Measurements from ENCODE around the gene RBM26.
"Not testable (repeated sequence)": the region's sequence is repeated elsewhere in the genome, so short reads cannot be mapped to it uniquely, and the experiment has no call there.

The RBM26 gene

DNA sequence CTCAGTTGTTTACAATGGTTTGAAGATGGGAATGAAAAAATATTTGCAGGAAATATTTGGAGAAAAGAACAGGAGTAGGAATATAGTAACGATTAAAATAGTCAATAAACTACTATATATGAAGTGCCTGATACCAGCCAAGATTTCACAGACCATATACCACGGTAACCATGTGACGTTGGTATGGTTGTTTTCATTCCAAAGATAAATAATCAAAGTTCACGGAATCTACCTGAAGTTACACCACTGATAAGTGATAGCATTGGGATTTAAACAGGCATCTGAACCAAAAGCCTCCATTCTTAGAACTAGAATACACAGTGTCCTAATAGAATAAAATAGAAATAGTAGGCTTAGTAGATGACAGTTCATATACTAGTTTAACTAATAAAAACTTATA lies 123.5 kb downstream of the RBM26 start:
- peaks cover 3% of the 10 kb centered on the region for H3K4me1 ChIP-seq (ENCODE audit: insufficient read depth, poor library complexity, severe bottlenecking)
- TF ChIP-seq, protein P1, sequence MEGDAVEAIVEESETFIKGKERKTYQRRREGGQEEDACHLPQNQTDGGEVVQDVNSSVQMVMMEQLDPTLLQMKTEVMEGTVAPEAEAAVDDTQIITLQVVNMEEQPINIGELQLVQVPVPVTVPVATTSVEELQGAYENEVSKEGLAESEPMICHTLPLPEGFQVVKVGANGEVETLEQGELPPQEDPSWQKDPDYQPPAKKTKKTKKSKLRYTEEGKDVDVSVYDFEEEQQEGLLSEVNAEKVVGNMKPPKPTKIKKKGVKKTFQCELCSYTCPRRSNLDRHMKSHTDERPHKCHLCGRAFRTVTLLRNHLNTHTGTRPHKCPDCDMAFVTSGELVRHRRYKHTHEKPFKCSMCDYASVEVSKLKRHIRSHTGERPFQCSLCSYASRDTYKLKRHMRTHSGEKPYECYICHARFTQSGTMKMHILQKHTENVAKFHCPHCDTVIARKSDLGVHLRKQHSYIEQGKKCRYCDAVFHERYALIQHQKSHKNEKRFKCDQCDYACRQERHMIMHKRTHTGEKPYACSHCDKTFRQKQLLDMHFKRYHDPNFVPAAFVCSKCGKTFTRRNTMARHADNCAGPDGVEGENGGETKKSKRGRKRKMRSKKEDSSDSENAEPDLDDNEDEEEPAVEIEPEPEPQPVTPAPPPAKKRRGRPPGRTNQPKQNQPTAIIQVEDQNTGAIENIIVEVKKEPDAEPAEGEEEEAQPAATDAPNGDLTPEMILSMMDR (IDR thresholded peaks at IDR 0.05; ENCODE audit: poor library complexity, severe bottlenecking), result no peak
- no peak overlapping the region for H3K27ac ChIP-seq (ENCODE audit: poor library complexity, severe bottlenecking)
- no peaks in the 10 kb centered on the region for H3K27me3 ChIP-seq (ENCODE audit: insufficient read depth, poor library complexity, severe bottlenecking)
- H3K9me3 ChIP-seq (ENCODE audit: severe bottlenecking), result no peaks in the 10 kb centered on the region
- ATAC-seq (ENCODE audit: low read depth), result no peak
- DNase-seq (ENCODE audit: low spot score), result no peak
- no peak overlapping the region for H3K4me3 ChIP-seq (ENCODE audit: severe bottlenecking)
- no peaks in the 10 kb centered on the region for H3K36me3 ChIP-seq (ENCODE audit: low read depth)

DNA sequence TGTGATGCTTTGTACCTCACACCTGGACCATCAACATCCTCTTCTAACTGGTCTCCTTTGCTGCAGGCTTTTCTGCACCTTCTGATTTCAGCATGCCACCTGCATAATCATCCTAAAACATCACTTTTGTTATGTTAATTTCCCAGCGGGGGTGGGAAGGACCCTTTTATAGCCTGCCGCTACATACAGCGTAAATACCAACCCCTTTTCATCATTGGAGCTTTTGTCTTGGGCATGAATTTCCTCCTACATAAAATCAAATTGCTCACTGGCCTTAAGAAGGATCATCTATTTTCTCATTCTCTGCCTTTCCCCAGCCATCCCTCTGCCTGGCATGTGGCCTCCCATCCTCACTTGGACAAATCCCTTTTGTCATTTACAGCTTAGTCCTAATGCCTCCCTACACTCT lies 124.7 kb downstream of the RBM26 start:
- Histone ChIP-seq H3K9me3 (ENCODE audit: severe bottlenecking) (no peaks in the 10 kb centered on the region), H3K4me3 (ENCODE audit: severe bottlenecking) (no peak overlapping the region), H3K36me3 (ENCODE audit: low read depth) (no peaks in the 10 kb centered on the region), H3K4me1 (ENCODE audit: insufficient read depth, poor library complexity, severe bottlenecking) (peaks cover 3% of the 10 kb centered on the region), H3K27ac (ENCODE audit: poor library complexity, severe bottlenecking) (no peak overlapping the region), H3K27me3 (ENCODE audit: insufficient read depth, poor library complexity, severe bottlenecking) (no peaks in the 10 kb centered on the region)
- no peak for DNase-seq (ENCODE audit: low spot score)
- ATAC-seq (ENCODE audit: low read depth), result no peak
- TF ChIP-seq, protein P1 (IDR thresholded peaks at IDR 0.05; ENCODE audit: poor library complexity, severe bottlenecking), result no peak

DNA sequence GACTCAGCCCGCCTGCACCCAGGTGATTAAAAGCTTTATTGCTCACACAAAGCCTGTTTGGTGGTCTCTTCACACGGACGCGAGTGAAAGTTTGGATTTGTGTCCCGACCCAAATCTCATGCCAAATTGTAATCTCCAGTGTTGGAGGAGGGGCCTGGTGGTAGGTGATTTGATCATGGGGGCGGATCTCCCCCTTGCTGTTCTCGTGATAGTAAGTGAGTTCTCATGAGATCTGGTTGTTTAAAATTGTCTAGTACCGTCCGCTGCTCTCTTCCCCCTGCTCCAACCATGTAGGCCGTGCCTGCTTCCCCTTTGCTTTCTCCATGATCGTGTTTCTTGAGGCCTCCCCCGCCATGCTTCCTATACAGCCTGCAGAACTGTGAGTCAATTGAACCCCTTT lies 126.3 kb downstream of the RBM26 start:
- ATAC-seq (ENCODE audit: low read depth), result not testable (repeated sequence)

GRCh38 chr13:79273045-79273444 lies 133.0 kb downstream of the RBM26 start:
- no peak for DNase-seq (ENCODE audit: low spot score)
- TF ChIP-seq, protein P1 (IDR thresholded peaks at IDR 0.05; ENCODE audit: poor library complexity, severe bottlenecking), result no peak

More for the DNA sequence above, 126.3 kb downstream of the RBM26 start:
- H3K36me3 ChIP-seq (ENCODE audit: low read depth); H3K27me3 ChIP-seq (ENCODE audit: insufficient read depth, poor library complexity, severe bottlenecking); H3K4me3 ChIP-seq (ENCODE audit: severe bottlenecking); H3K9me3 ChIP-seq (ENCODE audit: severe bottlenecking); H3K27ac ChIP-seq (ENCODE audit: poor library complexity, severe bottlenecking); H3K4me1 ChIP-seq (ENCODE audit: insufficient read depth, poor library complexity, severe bottlenecking); DNase-seq (ENCODE audit: low spot score): not testable (repeated sequence)

DNA sequence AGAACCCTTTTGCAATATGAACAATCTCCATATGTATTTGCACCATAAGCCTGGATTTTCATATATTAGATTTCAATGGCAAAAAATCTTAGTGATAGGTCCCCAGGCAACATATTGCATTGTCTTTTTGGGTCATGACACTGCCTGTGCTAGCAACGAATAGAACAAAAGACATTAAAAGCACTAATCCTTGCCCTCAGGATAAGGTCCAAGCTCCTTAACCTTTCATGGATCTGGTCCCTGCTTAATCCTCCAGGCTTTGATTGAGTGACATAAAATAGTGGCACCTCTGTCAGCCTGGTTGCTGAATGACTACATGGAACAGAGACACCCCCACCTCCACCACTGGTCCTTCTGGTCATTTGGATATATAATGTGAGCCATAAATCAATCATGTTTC lies 134.4 kb downstream of the RBM26 start:
- Histone ChIP-seq H3K4me1 (ENCODE audit: insufficient read depth, poor library complexity, severe bottlenecking) (no peaks in the 10 kb centered on the region), H3K36me3 (ENCODE audit: low read depth) (no peaks in the 10 kb centered on the region), H3K4me3 (ENCODE audit: severe bottlenecking) (no peak overlapping the region), H3K27me3 (ENCODE audit: insufficient read depth, poor library complexity, severe bottlenecking) (no peaks in the 10 kb centered on the region), H3K27ac (ENCODE audit: poor library complexity, severe bottlenecking) (no peak overlapping the region), H3K9me3 (ENCODE audit: severe bottlenecking) (no peaks in the 10 kb centered on the region)
- no peak for DNase-seq (ENCODE audit: low spot score)
- ATAC-seq (ENCODE audit: low read depth), result no peak
- TF ChIP-seq, protein P1 (IDR thresholded peaks at IDR 0.05; ENCODE audit: poor library complexity, severe bottlenecking), result no peak

More at GRCh38 chr13:79273045-79273444, 133.0 kb downstream of the RBM26 start:
- ATAC-seq (ENCODE audit: low read depth), result no peak
- H3K36me3 ChIP-seq (ENCODE audit: low read depth), result no peaks in the 10 kb centered on the region
- no peak overlapping the region for H3K4me3 ChIP-seq (ENCODE audit: severe bottlenecking)
- H3K9me3 ChIP-seq (ENCODE audit: severe bottlenecking), result no peaks in the 10 kb centered on the region
- no peaks in the 10 kb centered on the region for H3K27me3 ChIP-seq (ENCODE audit: insufficient read depth, poor library complexity, severe bottlenecking)
- no peaks in the 10 kb centered on the region for H3K4me1 ChIP-seq (ENCODE audit: insufficient read depth, poor library complexity, severe bottlenecking)
- no peak overlapping the region for H3K27ac ChIP-seq (ENCODE audit: poor library complexity, severe bottlenecking)

Measured in RWPE2 (cell line).